ENCODE data around the gene NUDT9.
A peak's percentile ranks its signal among the peaks of the same experiment; 100 is the strongest.
"Not testable (repeated sequence)": the region's sequence is repeated elsewhere in the genome, so short reads cannot be mapped to it uniquely, and the experiment has no call there.

The NUDT9 gene

GRCh38 chr4:87451537-87451936 is 29.2 kb downstream of the NUDT9 start:
- no peak for DNase-seq (ENCODE audit: low spot score)
- no peaks in the 10 kb centered on the region for H3K4me1 Mint-ChIP-seq (ENCODE audit: low read depth)
- no peaks in the 10 kb centered on the region for H3K9me3 Mint-ChIP-seq
- no peaks in the 10 kb centered on the region for H3K27me3 Mint-ChIP-seq (ENCODE audit: low read depth)
- H3K27ac Mint-ChIP-seq: no peak overlapping the region
- peaks cover 5% of the 10 kb centered on the region for H3K36me3 Mint-ChIP-seq (ENCODE audit: low read depth)
- H3K4me3 Mint-ChIP-seq: no peak overlapping the region

DNA sequence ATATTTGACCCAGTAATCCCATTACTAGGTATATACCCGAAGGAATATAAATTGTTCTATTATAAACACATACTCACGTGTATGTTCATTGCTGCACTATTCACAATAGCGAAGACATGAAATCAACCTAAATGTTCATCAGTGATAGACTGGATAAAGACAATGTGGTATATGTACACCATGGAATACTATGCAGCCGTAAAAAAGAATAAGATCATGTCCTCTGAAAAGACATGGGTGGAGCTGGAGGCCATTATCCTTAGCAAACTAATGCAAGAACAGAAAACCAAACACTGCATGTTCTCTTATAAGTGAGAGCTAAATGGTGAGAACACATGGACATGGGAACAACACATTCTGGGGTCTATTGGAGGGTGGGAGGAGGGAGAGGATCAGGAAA is 36.5 kb downstream of the NUDT9 start:
- no peaks in the 10 kb centered on the region for H3K27me3 Mint-ChIP-seq (ENCODE audit: low read depth)
- no peak overlapping the region for H3K27ac Mint-ChIP-seq
- peaks cover 4% of the 10 kb centered on the region for H3K9me3 Mint-ChIP-seq
- no peak overlapping the region for H3K4me3 Mint-ChIP-seq
- no peaks in the 10 kb centered on the region for H3K4me1 Mint-ChIP-seq (ENCODE audit: low read depth)
- peaks cover 14% of the 10 kb centered on the region for H3K36me3 Mint-ChIP-seq (ENCODE audit: low read depth)
- no peak for DNase-seq (ENCODE audit: low spot score)

- Mint-ChIP-seq H3K4me3 (no peak overlapping the region), H3K9me3 (peaks cover 4% of the 10 kb centered on the region), H3K4me1 (ENCODE audit: low read depth) (no peaks in the 10 kb centered on the region), H3K36me3 (ENCODE audit: low read depth) (peaks cover 11% of the 10 kb centered on the region), H3K27me3 (ENCODE audit: low read depth) (no peaks in the 10 kb centered on the region), H3K27ac (no peak overlapping the region)
- no peak for DNase-seq (ENCODE audit: low spot score)
These were observed 38.9 kb downstream of the NUDT9 start for GRCh38 chr4:87461281-87461700.

- H3K4me1 Mint-ChIP-seq (ENCODE audit: low read depth): no peaks in the 10 kb centered on the region
- no peak overlapping the region for H3K4me3 Mint-ChIP-seq
- no peaks in the 10 kb centered on the region for H3K27me3 Mint-ChIP-seq (ENCODE audit: low read depth)
- H3K36me3 Mint-ChIP-seq (ENCODE audit: low read depth): peaks cover 11% of the 10 kb centered on the region
- H3K9me3 Mint-ChIP-seq: peaks cover 4% of the 10 kb centered on the region
- H3K27ac Mint-ChIP-seq: no peak overlapping the region
- no peak for DNase-seq (ENCODE audit: low spot score)
These were observed 39.7 kb downstream of the NUDT9 start for GRCh38 chr4:87462102-87462501.

DNA sequence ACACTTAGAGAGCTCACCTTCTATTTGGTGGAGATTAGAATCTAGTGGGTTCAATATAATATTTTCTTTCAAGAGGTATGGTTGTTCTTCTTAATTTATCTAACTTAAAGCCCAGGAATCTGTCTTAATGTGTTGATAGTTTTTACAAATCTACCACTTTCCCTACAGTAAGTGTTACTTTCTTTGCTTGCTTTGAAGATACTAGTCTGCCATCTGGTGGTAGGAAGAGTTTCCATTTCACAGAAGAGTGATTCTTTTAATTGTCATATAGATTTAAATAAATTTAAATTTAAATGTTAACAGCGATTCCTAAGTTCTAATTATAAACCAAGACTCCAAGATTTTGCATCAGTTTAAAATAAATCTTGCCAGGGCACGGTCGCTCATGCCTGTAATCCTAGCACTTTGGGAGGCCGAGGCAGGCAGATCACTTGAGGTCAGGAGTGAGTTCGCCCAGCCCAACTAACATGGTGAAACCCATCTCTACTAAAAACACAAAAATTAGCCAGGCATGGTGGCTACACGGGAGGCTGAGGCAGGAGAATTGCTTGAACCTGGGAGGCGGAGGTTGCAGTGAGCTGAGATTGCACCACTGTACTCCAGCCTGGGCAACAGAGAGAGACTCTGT is 43.5 kb downstream of the NUDT9 start:
- Mint-ChIP-seq H3K27me3 (ENCODE audit: low read depth) (no peaks in the 10 kb centered on the region), H3K9me3 (no peaks in the 10 kb centered on the region), H3K4me1 (ENCODE audit: low read depth) (peaks cover 2% of the 10 kb centered on the region), H3K27ac (no peak overlapping the region), H3K36me3 (ENCODE audit: low read depth) (no peaks in the 10 kb centered on the region), H3K4me3 (no peak overlapping the region)
- DNase-seq (ENCODE audit: low spot score): no peak

DNA sequence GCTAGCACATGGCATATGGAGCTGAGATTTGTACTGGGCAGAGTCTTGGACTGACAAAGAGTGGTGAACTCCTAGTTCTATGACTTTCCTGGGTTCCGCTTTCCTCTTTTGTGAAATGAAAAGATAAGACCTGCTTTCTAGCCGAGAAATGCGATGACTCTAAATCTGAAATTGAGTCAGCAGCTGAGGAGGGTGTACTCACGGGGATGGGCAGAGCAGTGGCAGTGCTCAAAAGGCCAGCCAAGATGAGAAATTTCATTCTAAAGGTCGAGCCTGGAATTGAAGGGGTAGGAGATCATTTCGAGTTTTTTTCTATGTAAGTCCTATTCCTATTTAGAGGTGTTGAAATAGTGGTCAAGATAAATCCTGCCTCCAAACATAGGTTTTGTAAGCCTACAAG is 47.0 kb downstream of the NUDT9 start:
- peaks cover 2% of the 10 kb centered on the region for H3K4me1 Mint-ChIP-seq (ENCODE audit: low read depth)
- DNase-seq (ENCODE audit: low spot score): peak; percentile 4
- H3K27ac Mint-ChIP-seq: no peak overlapping the region
- H3K9me3 Mint-ChIP-seq: no peaks in the 10 kb centered on the region
- H3K36me3 Mint-ChIP-seq (ENCODE audit: low read depth): no peaks in the 10 kb centered on the region
- no peak overlapping the region for H3K4me3 Mint-ChIP-seq
- H3K27me3 Mint-ChIP-seq (ENCODE audit: low read depth): no peaks in the 10 kb centered on the region

GRCh38 chr4:87476934-87477333 is 54.6 kb downstream of the NUDT9 start:
- no peak for DNase-seq (ENCODE audit: low spot score)
- Mint-ChIP-seq H3K4me1 (ENCODE audit: low read depth) (no peaks in the 10 kb centered on the region), H3K27ac (no peak overlapping the region), H3K9me3 (no peaks in the 10 kb centered on the region), H3K36me3 (ENCODE audit: low read depth) (no peaks in the 10 kb centered on the region), H3K4me3 (no peak overlapping the region), H3K27me3 (ENCODE audit: low read depth) (no peaks in the 10 kb centered on the region)

DNA sequence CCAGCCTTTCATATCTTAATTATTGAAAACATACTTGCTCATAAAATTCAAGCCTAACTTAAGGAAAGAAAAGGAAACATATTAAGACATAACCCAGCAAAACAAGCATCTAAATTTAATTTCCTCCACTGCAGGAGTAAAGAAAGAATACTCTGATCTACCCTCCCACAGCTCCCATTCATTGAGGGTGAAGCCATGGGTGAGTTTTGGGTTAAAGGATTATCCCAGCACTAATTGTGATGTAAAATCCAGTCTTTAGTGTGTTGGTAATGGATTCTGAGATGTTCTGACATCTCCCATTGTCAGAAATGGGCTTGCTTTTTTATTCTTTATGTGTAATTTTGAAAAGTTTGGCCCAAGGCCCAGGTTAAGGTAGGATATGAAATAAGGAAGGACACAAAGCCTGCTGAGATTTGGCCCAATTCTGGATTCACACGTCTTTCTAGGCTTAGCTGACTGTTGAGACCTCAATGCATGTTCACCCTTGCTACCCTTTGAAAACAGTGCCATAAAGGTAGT is 56.4 kb downstream of the NUDT9 start:
- Mint-ChIP-seq H3K27ac (no peak overlapping the region), H3K4me3 (no peak overlapping the region), H3K27me3 (ENCODE audit: low read depth) (no peaks in the 10 kb centered on the region), H3K9me3 (no peaks in the 10 kb centered on the region), H3K4me1 (ENCODE audit: low read depth) (no peaks in the 10 kb centered on the region), H3K36me3 (ENCODE audit: low read depth) (no peaks in the 10 kb centered on the region)
- DNase-seq (ENCODE audit: low spot score): no peak

- Mint-ChIP-seq H3K36me3 (ENCODE audit: low read depth) (no peaks in the 10 kb centered on the region), H3K4me3 (no peak overlapping the region), H3K27ac (no peak overlapping the region), H3K27me3 (ENCODE audit: low read depth) (peaks cover 7% of the 10 kb centered on the region), H3K4me1 (ENCODE audit: low read depth) (no peaks in the 10 kb centered on the region), H3K9me3 (no peaks in the 10 kb centered on the region)
- no peak for DNase-seq (ENCODE audit: low spot score)
These were observed 59.0 kb downstream of the NUDT9 start for GRCh38 chr4:87481377-87481776.

- H3K9me3 Mint-ChIP-seq; H3K4me1 Mint-ChIP-seq (ENCODE audit: low read depth); H3K4me3 Mint-ChIP-seq: not testable (repeated sequence)
These were observed 60.9 kb downstream of the NUDT9 start for GRCh38 chr4:87483247-87483646.

DNA sequence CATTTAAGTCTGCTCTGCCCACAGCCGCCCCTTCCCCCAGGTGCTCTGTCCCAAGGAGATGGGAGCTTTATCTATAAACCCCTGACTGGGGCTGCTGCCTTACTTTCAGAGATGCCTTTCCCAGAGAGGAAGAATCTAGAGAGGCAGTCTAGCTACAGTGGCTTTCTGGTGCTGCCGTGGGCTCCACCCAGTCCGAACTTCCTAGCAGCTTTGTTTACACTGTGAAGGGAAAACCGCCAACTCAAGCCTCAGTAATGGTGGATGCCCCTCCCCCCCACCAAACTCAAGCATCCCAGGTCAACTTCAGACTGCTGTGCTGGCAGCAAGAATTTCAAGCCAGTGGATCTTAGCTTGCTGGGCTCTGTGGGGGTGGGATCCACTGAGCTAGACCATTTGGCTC is 66.3 kb downstream of the NUDT9 start:
- H3K27ac Mint-ChIP-seq; H3K27me3 Mint-ChIP-seq (ENCODE audit: low read depth); H3K36me3 Mint-ChIP-seq (ENCODE audit: low read depth); H3K4me1 Mint-ChIP-seq (ENCODE audit: low read depth); H3K4me3 Mint-ChIP-seq; DNase-seq (ENCODE audit: low spot score); H3K9me3 Mint-ChIP-seq: not testable (repeated sequence)

More at GRCh38 chr4:87483247-87483646, 60.9 kb downstream of the NUDT9 start:
- not testable (repeated sequence) for H3K36me3 Mint-ChIP-seq (ENCODE audit: low read depth); H3K27me3 Mint-ChIP-seq (ENCODE audit: low read depth); H3K27ac Mint-ChIP-seq; DNase-seq (ENCODE audit: low spot score)

DNA sequence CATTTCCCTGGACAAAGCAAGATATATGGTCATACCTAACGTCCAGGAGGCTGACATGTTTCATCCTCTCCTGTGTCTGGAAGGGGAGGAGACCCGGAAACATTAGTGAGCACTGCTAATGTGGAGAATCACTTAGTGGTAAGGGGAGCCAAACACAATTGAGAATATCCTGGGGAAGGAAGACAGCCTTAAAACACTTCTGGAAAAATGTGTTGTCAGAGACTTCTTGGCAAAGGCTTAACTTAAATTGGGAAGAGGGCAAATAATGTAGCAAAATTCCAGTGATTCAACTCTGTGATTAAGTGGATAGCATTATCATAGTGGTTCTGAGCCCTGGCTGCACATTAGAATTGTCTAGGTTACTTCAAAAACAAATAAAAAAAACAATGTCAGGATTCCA is 67.3 kb downstream of the NUDT9 start:
- H3K4me3 Mint-ChIP-seq: no peak overlapping the region
- peaks cover 6% of the 10 kb centered on the region for H3K4me1 Mint-ChIP-seq (ENCODE audit: low read depth)
- no peak for DNase-seq (ENCODE audit: low spot score)
- H3K36me3 Mint-ChIP-seq (ENCODE audit: low read depth): no peaks in the 10 kb centered on the region
- H3K9me3 Mint-ChIP-seq: no peaks in the 10 kb centered on the region
- peaks cover 7% of the 10 kb centered on the region for H3K27me3 Mint-ChIP-seq (ENCODE audit: low read depth)
- H3K27ac Mint-ChIP-seq: no peak overlapping the region

GRCh38 chr4:87490664-87491369 is 68.4 kb downstream of the NUDT9 start:
- no peak overlapping the region for H3K27ac Mint-ChIP-seq
- H3K9me3 Mint-ChIP-seq: no peaks in the 10 kb centered on the region
- peaks cover 5% of the 10 kb centered on the region for H3K27me3 Mint-ChIP-seq (ENCODE audit: low read depth)
- no peak for DNase-seq (ENCODE audit: low spot score)
- H3K4me1 Mint-ChIP-seq (ENCODE audit: low read depth): peaks cover 6% of the 10 kb centered on the region
- no peaks in the 10 kb centered on the region for H3K36me3 Mint-ChIP-seq (ENCODE audit: low read depth)
- no peak overlapping the region for H3K4me3 Mint-ChIP-seq

DNA sequence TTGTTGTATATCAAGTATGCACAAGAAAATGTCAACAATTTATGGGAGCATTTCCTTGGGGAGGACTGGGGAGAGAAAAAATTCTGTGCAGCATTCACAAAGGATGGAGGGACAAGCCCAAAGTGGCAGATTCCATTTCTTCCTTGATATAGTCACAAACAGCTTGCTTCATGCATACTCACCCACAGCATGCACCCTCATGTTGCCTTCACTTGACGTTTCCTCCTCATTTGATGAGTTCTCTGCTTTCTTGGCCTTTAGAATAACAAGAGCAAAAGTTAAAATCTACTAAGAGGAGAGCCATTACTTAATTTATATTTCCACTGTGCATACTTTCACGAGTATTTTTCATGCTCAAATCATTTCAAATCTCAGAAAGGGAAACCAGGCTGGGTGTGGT is 69.1 kb downstream of the NUDT9 start:
- no peaks in the 10 kb centered on the region for H3K27me3 Mint-ChIP-seq (ENCODE audit: low read depth)
- no peak overlapping the region for H3K4me3 Mint-ChIP-seq
- DNase-seq (ENCODE audit: low spot score): no peak
- no peak overlapping the region for H3K27ac Mint-ChIP-seq
- peaks cover 6% of the 10 kb centered on the region for H3K4me1 Mint-ChIP-seq (ENCODE audit: low read depth)
- H3K36me3 Mint-ChIP-seq (ENCODE audit: low read depth): no peaks in the 10 kb centered on the region
- no peaks in the 10 kb centered on the region for H3K9me3 Mint-ChIP-seq

DNA sequence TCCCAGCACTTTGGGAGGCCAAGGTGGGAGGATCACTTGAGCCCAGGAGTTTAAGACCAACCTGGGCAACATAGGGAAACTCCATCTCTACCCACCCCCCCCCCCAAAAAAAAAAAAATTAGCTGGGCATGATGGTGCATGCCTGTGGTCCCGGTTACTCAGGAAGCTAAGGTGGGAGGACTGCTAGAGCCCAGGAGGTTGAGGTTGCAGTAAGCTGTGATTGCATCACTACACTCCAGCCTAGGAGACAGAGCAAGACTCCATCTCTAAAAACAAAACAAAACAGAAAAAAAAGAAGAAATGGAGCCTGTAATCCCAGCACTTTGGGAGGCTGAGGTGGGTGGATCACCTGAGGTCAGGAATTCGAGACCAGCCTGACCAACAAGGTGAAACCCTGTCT is 69.5 kb downstream of the NUDT9 start:
- not testable (repeated sequence) for H3K27ac Mint-ChIP-seq; H3K27me3 Mint-ChIP-seq (ENCODE audit: low read depth); H3K4me1 Mint-ChIP-seq (ENCODE audit: low read depth)

More for the DNA sequence above, 69.5 kb downstream of the NUDT9 start:
- not testable (repeated sequence) for H3K36me3 Mint-ChIP-seq (ENCODE audit: low read depth); H3K9me3 Mint-ChIP-seq; DNase-seq (ENCODE audit: low spot score); H3K4me3 Mint-ChIP-seq
